SU-DHL-6 (cell line): ENCODE measurements around the gene CTBS.

ENCODE experiments used
- EZH2phosphoT487 ChIP-seq: fragments of 200-600 bp; sonication (generic), shearing (Covaris generic); conservative IDR thresholded peaks from 2 replicates; pipeline ENCODE4 v1.6.1; 2018; ENCODE audit warnings: mild to moderate bottlenecking, antibody characterized with exemption, low read length, moderate library complexity, mixed read lengths
- TF ChIP-seq, protein P1 (sequence below): fragments of 200-600 bp; sonication (generic); IDR thresholded peaks from one replicate; pipeline ENCODE4 v1.5.1; 2017; ENCODE audit warnings: antibody characterized with exemption, mild to moderate bottlenecking, low read length, moderate library complexity; ENCODE audit not compliant: insufficient read depth, poor library complexity, severe bottlenecking

GRCh38 chr1:84574936-84575335 is 696 bp upstream of the CTBS start:
- TF ChIP-seq, protein P1, sequence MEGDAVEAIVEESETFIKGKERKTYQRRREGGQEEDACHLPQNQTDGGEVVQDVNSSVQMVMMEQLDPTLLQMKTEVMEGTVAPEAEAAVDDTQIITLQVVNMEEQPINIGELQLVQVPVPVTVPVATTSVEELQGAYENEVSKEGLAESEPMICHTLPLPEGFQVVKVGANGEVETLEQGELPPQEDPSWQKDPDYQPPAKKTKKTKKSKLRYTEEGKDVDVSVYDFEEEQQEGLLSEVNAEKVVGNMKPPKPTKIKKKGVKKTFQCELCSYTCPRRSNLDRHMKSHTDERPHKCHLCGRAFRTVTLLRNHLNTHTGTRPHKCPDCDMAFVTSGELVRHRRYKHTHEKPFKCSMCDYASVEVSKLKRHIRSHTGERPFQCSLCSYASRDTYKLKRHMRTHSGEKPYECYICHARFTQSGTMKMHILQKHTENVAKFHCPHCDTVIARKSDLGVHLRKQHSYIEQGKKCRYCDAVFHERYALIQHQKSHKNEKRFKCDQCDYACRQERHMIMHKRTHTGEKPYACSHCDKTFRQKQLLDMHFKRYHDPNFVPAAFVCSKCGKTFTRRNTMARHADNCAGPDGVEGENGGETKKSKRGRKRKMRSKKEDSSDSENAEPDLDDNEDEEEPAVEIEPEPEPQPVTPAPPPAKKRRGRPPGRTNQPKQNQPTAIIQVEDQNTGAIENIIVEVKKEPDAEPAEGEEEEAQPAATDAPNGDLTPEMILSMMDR, result no peak
- no peak for TF ChIP-seq EZH2phosphoT487
